ENCODE measurements around the gene ASTN1.
A peak's percentile ranks its signal among the peaks of the same experiment; 100 is the strongest.

ASTN1 gene

DNA sequence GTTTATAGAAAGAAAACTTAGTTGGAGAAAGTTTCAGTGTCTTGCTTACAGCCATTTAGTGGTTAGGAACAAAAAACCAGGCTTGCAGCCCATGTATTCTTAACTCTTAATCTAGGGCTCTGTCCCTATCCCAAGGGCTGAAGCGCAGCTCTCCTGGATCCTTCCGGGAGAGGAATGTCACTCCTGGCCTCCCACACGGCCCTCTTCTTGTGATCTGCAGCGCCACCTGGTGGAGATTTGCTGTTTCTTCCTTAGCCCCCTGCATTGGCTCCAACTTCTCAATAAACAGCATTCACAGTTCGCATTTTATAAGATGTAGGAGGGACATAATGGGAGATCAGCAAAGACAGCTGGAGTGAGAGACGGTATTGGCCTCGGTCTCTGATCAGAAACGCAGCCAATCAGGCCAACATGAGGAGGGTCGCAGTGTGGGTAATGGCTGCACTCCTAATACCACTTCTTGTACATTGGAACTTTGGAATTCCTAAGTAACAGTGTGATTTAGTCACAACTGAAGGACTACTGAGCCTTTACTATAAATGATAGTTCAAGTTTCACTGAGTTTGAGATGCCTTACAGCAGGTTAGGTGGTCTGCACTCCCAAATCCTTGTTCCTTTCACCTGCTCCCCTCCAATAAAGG is 283.4 kb downstream of the ASTN1 start:
- peak; percentile 51 for DNase-seq (ENCODE audit: low read depth, low spot score)
- H3K9ac ChIP-seq (ENCODE audit: insufficient read length) = no peak overlapping the region
- no peaks in the 10 kb centered on the region for H3K36me3 ChIP-seq (ENCODE audit: insufficient read depth, low read length)
- no peaks in the 10 kb centered on the region for H3K9me3 ChIP-seq (ENCODE audit: low read depth, low read length)
- no peak overlapping the region for H3K27ac ChIP-seq
- H3K4me3 ChIP-seq = no peak overlapping the region
- TF ChIP-seq EZH2 (IDR thresholded peaks at IDR 0.05) (no peak), FOXP2 (optimal IDR thresholded peaks at IDR 0.05; ENCODE audit: control extremely low read depth, extremely low read length, insufficient read depth) (peak; percentile 13), POLR2AphosphoS5 (IDR thresholded peaks at IDR 0.05; ENCODE audit: borderline replicate concordance, low read depth, low read length) (no peak)

DNA sequence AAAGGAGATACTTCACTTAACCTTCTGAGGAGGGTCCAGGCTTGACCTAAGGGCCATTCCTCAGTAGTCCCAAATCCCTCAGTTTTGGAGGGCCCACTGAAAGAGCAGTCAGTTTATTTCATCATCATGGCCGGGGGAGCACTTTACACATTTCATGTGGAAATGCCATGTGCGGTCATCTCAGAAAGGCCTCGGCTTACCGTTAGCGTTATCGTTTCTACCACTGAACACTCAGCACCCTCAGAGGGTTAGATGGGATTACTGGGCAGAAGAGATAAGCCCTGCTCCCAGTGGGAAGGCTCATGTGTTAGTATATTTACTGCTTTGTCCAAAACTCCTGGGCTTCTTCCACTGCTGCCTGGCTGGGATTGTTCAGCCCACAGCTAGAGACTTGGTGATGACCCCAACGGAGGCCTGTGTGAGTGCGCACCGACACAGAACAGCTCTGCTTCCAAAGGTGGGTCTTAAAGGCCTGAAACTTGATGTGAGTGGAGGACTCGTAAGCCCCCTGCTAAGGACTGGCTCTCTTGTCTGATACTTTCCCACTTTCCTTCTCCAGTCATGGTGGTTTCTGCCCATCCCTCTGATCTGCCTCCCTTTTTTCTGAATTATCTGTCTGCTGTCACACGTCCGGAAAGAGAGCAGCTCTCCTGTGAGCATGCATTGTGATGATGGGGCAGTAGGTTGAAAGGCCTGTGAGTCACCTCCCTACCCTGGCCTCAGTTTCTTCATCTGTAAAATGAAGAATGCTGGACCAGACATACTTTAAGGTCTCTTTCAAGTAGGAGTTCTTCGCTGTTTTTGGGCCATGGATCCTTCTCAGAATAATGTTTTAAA is 284.5 kb downstream of the ASTN1 start:
- Histone ChIP-seq H3K27ac (no peak overlapping the region), H3K9me3 (ENCODE audit: low read depth, low read length) (no peaks in the 10 kb centered on the region)
- TF ChIP-seq FOXP2 (optimal IDR thresholded peaks at IDR 0.05; ENCODE audit: control extremely low read depth, extremely low read length, insufficient read depth) = no peak
- no peak for TF ChIP-seq POLR2AphosphoS5 (IDR thresholded peaks at IDR 0.05; ENCODE audit: borderline replicate concordance, low read depth, low read length)
- no peak for TF ChIP-seq EZH2 (IDR thresholded peaks at IDR 0.05)

DNA sequence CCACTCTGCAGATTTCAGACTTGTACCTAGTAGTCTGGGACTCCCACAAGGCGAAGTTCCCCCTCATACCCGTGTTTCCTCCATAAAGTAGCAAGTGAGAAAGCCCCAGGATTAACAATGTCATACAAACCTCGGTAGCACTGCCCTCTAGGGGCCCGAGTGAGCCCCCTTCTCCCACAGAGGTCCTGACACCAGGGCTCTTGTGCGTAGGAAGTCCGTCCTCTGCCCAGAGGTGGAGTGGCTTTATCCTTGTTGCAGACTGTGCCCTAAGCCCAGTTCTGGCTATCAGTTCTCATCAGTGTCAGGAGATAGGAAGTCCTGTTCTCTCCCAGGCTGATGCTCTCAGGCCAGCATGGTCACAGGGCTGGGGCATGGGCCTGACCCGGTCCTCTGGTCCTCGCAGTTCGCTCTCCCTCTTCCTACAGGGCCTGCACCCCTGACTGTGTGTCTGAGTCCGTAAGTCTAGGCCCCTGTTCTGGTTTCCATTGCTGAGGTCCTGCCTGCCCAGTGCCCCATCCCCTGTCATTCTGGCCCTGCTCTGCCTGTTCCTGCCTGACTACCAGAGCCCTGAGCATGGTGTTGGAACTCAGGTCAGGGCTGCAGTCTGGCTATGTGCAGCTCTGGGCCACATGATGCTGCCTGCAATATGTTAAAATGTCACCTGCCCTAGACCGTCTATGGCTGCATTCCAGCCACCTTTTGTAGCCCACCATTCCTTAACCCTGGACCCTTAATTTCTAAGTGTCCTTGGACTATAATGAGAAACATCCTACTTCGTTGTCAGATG is 285.6 kb downstream of the ASTN1 start:
- Histone ChIP-seq H3K9me3 (ENCODE audit: low read depth, low read length) (no peaks in the 10 kb centered on the region), H3K9ac (ENCODE audit: insufficient read length) (no peak overlapping the region), H3K27ac (no peak overlapping the region), H3K4me3 (no peak overlapping the region), H3K36me3 (ENCODE audit: insufficient read depth, low read length) (no peaks in the 10 kb centered on the region)
- DNase-seq (ENCODE audit: low read depth, low spot score) = no peak
- TF ChIP-seq POLR2AphosphoS5 (IDR thresholded peaks at IDR 0.05; ENCODE audit: borderline replicate concordance, low read depth, low read length) (no peak), EZH2 (IDR thresholded peaks at IDR 0.05) (no peak), FOXP2 (optimal IDR thresholded peaks at IDR 0.05; ENCODE audit: control extremely low read depth, extremely low read length, insufficient read depth) (no peak)

More for the DNA sequence above, 284.5 kb downstream of the ASTN1 start:
- Histone ChIP-seq H3K36me3 (ENCODE audit: insufficient read depth, low read length) (no peaks in the 10 kb centered on the region), H3K4me3 (no peak overlapping the region), H3K9ac (ENCODE audit: insufficient read length) (no peak overlapping the region)
- no peak for DNase-seq (ENCODE audit: low read depth, low spot score)

DNA sequence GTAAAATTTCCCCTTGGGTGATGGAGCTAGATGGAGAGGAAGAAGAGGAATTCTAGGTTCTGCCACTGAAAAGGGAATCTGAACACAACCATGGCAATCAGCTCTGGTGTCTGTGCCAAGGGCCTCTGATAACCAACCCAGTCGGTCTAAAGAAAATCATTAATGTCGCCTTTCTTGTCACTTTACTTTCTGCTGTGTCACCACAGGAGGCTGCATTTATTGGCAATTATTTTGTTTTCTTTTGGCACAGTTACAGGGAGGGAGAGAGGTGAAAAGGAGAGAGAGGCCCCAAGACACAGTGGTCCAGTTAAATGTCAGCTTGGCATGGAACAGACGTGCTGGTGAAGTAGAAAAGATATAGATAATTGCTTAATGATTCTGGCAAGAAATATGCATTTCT is 287.0 kb downstream of the ASTN1 start:
- H3K36me3 ChIP-seq (ENCODE audit: insufficient read depth, low read length) = no peaks in the 10 kb centered on the region
- H3K9me3 ChIP-seq (ENCODE audit: low read depth, low read length) = no peaks in the 10 kb centered on the region
- no peak overlapping the region for H3K27ac ChIP-seq
- H3K4me3 ChIP-seq = no peak overlapping the region
- DNase-seq (ENCODE audit: low read depth, low spot score) = no peak
- H3K9ac ChIP-seq (ENCODE audit: insufficient read length) = no peak overlapping the region
- TF ChIP-seq POLR2AphosphoS5 (IDR thresholded peaks at IDR 0.05; ENCODE audit: borderline replicate concordance, low read depth, low read length) (no peak), EZH2 (IDR thresholded peaks at IDR 0.05) (no peak), FOXP2 (optimal IDR thresholded peaks at IDR 0.05; ENCODE audit: control extremely low read depth, extremely low read length, insufficient read depth) (no peak)

DNA sequence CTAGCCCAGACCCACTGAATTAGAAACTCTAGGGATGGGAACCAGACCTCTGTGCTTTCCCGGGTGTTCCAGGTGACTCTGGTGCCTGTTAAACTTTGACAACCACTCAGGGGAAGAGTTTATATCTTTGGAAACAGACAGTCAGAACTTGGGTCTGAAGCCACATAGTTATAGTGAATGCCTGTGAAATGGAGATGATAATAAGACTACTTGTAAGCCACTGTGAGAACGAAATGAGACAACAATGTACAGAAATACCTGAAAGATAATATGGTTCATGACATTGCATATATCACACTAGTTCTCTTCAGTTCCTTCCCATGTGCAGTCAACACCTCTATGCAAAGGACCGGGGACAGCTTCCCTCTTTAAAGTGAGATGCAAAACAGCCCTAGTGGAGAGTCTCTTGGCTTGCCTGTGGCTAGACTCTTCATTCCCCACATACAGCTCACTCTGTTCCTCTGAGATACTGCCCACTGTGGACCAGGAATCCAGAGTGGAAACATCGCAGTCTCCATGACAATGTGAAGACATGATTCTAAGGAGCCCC is 287.5 kb downstream of the ASTN1 start:
- Histone ChIP-seq H3K9ac (ENCODE audit: insufficient read length) (no peak overlapping the region), H3K4me3 (no peak overlapping the region), H3K36me3 (ENCODE audit: insufficient read depth, low read length) (no peaks in the 10 kb centered on the region), H3K9me3 (ENCODE audit: low read depth, low read length) (no peaks in the 10 kb centered on the region), H3K27ac (no peak overlapping the region)
- no peak for DNase-seq (ENCODE audit: low read depth, low spot score)
- TF ChIP-seq POLR2AphosphoS5 (IDR thresholded peaks at IDR 0.05; ENCODE audit: borderline replicate concordance, low read depth, low read length) (no peak), FOXP2 (optimal IDR thresholded peaks at IDR 0.05; ENCODE audit: control extremely low read depth, extremely low read length, insufficient read depth) (no peak), EZH2 (IDR thresholded peaks at IDR 0.05) (no peak)

DNA sequence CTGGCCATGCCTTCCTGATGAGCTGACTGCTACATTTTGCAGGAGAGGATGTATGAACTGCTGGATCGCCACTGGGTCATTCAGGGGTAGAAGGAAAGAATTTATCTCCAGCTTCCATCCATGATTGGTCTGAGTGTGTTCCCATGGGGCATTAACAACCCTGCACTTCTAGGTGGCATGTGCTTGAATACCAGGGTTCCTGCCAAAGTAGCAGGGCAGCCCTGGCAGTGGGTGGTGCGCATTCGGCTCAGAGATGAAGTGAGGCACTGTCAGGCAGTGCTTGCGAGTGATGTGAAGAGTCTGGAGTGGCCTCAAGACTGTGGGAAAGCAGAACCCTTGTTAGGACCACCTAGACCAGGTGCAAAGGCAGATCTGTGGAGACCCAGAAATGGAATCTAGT is 294.9 kb downstream of the ASTN1 start:
- TF ChIP-seq FOXP2 (optimal IDR thresholded peaks at IDR 0.05; ENCODE audit: control extremely low read depth, extremely low read length, insufficient read depth) = no peak
- TF ChIP-seq EZH2 (IDR thresholded peaks at IDR 0.05) = no peak
- TF ChIP-seq POLR2AphosphoS5 (IDR thresholded peaks at IDR 0.05; ENCODE audit: borderline replicate concordance, low read depth, low read length) = no peak
- Histone ChIP-seq H3K9ac (ENCODE audit: insufficient read length) (no peak overlapping the region), H3K36me3 (ENCODE audit: insufficient read depth, low read length) (no peaks in the 10 kb centered on the region), H3K4me3 (no peak overlapping the region), H3K9me3 (ENCODE audit: low read depth, low read length) (no peaks in the 10 kb centered on the region), H3K27ac (no peak overlapping the region)
- no peak for DNase-seq (ENCODE audit: low read depth, low spot score)

DNA sequence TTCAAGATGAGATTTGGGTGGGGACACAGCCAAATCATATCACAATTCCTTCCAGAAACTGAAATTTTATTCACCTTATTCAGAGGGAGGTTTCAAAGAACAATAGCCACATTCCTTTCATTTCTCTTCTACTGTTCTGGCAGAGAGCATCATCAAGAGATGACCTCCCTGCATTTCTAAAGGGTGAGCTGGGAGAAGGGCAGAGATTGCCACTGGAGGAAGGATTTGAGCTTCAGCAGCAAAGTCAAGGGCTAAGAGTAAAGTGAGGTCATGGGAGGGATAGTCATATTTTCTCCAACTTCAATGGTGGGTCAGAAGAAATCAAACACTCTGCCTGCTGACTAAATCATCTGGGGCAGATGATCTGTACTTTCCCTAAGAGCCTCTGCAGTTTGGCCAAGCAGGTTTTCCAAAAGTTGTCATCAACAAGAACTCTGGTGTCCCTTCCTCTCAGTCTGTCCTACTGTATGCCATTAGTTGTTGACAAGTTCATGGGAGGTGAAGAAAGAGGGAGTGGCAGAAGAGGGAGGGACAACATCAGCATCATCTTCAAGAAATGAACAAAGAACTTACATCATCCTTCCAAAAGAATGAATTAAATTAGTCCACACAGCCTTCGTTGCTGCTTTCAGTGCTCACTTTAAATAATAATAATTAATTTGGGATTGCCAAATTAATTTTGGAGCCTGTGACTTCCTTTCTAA is 298.3 kb downstream of the ASTN1 start:
- Histone ChIP-seq H3K9me3 (ENCODE audit: low read depth, low read length) (no peaks in the 10 kb centered on the region), H3K4me3 (no peak overlapping the region), H3K9ac (ENCODE audit: insufficient read length) (no peak overlapping the region), H3K36me3 (ENCODE audit: insufficient read depth, low read length) (no peaks in the 10 kb centered on the region), H3K27ac (no peak overlapping the region)
- DNase-seq (ENCODE audit: low read depth, low spot score) = no peak
- no peak for TF ChIP-seq EZH2 (IDR thresholded peaks at IDR 0.05)
- TF ChIP-seq FOXP2 (optimal IDR thresholded peaks at IDR 0.05; ENCODE audit: control extremely low read depth, extremely low read length, insufficient read depth) = no peak
- no peak for TF ChIP-seq POLR2AphosphoS5 (IDR thresholded peaks at IDR 0.05; ENCODE audit: borderline replicate concordance, low read depth, low read length)
